Pancreas (tissue), 10 donors: ENCODE measurements around the gene GSTCD. TPM values are rescaled to one million over a fixed set of nuclear protein-coding genes. Genes with fewer than 3 reads are reported as not detected.

Experiments used
- ATAC-seq, 4 donors: fragments of 200-7000 bp; cut with Tn5 transposase; one replicate each; pipeline versions ENCODE4 v1.8.0 to v1.9.1; 2020; ENCODE audit warnings: mild to moderate bottlenecking in 4 of 4, moderate library complexity in 4 of 4
- DNase-seq, 6 donors: peaks; one replicate each; pipeline ENCODE4 v3.0.0-alpha.2; 2020
- FAIRE-seq: peaks from 2 replicates; lab custom pipeline; 2012; peaks lifted over from hg19 to GRCh38; lab: Jason Lieb, UNC
- H3K27ac ChIP-seq, 4 donors: fragments of 200-600 bp; sonication (generic); 1 replicate in 3 of 4; 2 replicates in 1 of 4; pipeline versions ENCODE4 v1.5.0 to v1.8.0; 2020
- H3K27me3 ChIP-seq, 4 donors: fragments of 200-600 bp; one replicate each; pipeline ENCODE4 v1.8.0; 2021
- H3K36me3 ChIP-seq, 3 donors: fragments of 200-600 bp; sonication (generic) in 1 of 3; one replicate each; pipeline versions ENCODE4 v1.5.0 to v1.8.0; 2020 to 2021
- H3K4me1 ChIP-seq, 3 donors: fragments of 200-600 bp; one replicate each; pipeline ENCODE4 v1.8.0; 2021
- H3K4me3 ChIP-seq, 4 donors: fragments of 200-600 bp; sonication (generic) in 2 of 4; one replicate each; pipeline versions ENCODE4 v1.5.0 to v1.8.0; 2020 to 2021
- H3K9me3 ChIP-seq, 4 donors: fragments of 200-600 bp; one replicate each; pipeline ENCODE4 v1.8.0; 2021
- CTCF ChIP-seq, 4 donors: fragments of 200-600 bp; sonication (generic) in 3 of 4; IDR thresholded peaks; one replicate each; pipeline versions ENCODE4 v1.5.0 to v1.8.0; 2021; ENCODE audit warnings: antibody characterized with exemption in 4 of 4
- WGBS, 2 donors: extraction: QIAGEN DNeasy Blood & Tissue Kit; methylation state at CpG; one replicate each; pipeline ENCODE4 v1.1.7; 2013; 5-methylcytosine and 5-hydroxymethylcytosine counted together
- intact Hi-C, 3 donors: fragments of 100-400 bp; cut with DNase I; formaldehyde crosslinking; loops; one replicate each; pipeline versions ENCODE4 v1.11.1 to v1.14.2; 2022
- polyA plus RNA-seq, 2 donors: library from polyadenylated mRNA; stranded (reverse); fragments of 200-250 nt; gene quantifications; one replicate each; pipeline ENCODE4 v1.2.3, GENCODE V29; 2013
- total RNA-seq, 6 donors: library from RNA; stranded (reverse); fragmentation: NEBNext Ultra II Directional in 4 of 6; extraction: Animal tissue kit (Norgen Biotek cat#: 25700) in 4 of 6; gene quantifications; one replicate each; pipeline versions ENCODE4 v1.2.1 to v1.2.4, GENCODE V29; 2021 to 2023
- donor health status: healthy with polysubstance abuse.
- donor health status: DM: no; HTN: no; CAD: no; lungs with moderate emphysema.
- donor health status: DM: no; HTN: no; CAD: no.
- donor health status: control.
- donor health status: control.
- donor health status: Bipolar disorder and iron deficiency.
- donor health status: DM: yes; HTN: yes; CAD: no.
- donor health status: DM: no; HTN: no; CAD: no.
- donor health status: DM: no; HTN: no; CAD: no.
- donor health status: DM: yes; HTN: yes; CAD: no.

GSTCD gene
- total and polyA plus RNA-seq, 8 donors = 1.3 to 5.7 (median 2.8) TPM

GRCh38 chr4:105741548-105741947 is 33.0 kb downstream of the GSTCD start:
- no peak overlapping the region for H3K27ac ChIP-seq
- no peaks in the 10 kb centered on the region for H3K9me3 ChIP-seq
- H3K4me1 ChIP-seq = no peaks in the 10 kb centered on the region
- ATAC-seq (no peak), DNase-seq (no peak), FAIRE-seq (no peak)
- intact Hi-C loops = no loop called here
- no peaks in the 10 kb centered on the region for H3K27me3 ChIP-seq
- 54 to 60% methylated on average over 2 of the region's 2 CpGs for WGBS, 2 donors
- H3K4me3 ChIP-seq = no peak overlapping the region
- no peaks in the 10 kb centered on the region for H3K36me3 ChIP-seq
- no peak for TF ChIP-seq CTCF (IDR thresholded peaks at IDR 0.05)

- 96 to 97% methylated on average over 3 of the region's 3 CpGs for WGBS, 2 donors
- no peak for ATAC-seq
- intact Hi-C loops = no loop called here
- H3K36me3 ChIP-seq = no peaks in the 10 kb centered on the region
- no peaks in the 10 kb centered on the region for H3K27me3 ChIP-seq
- FAIRE-seq = no peak
- H3K9me3 ChIP-seq = no peaks in the 10 kb centered on the region
- DNase-seq = no peak
- H3K4me1 ChIP-seq = no peaks in the 10 kb centered on the region
- H3K27ac ChIP-seq = no peak overlapping the region
- no peak overlapping the region for H3K4me3 ChIP-seq
- TF ChIP-seq CTCF (IDR thresholded peaks at IDR 0.05) = no peak
Measured at GRCh38 chr4:105748222-105748621, 39.6 kb downstream of the GSTCD start.

- WGBS, 2 donors = 49 to 70% methylated on average over 2 of the region's 2 CpGs
Measured at GRCh38 chr4:105751718-105752299, 43.2 kb downstream of the GSTCD start.

GRCh38 chr4:105753361-105753760 is 44.8 kb downstream of the GSTCD start:
- intact Hi-C loops = no loop called here
- no peaks in the 10 kb centered on the region for H3K36me3 ChIP-seq
- 87 to 96% methylated on average over 1 of the region's 1 CpG for WGBS, 2 donors
- FAIRE-seq (no peak), ATAC-seq (no peak), DNase-seq (no peak)
- no peak overlapping the region for H3K4me3 ChIP-seq
- H3K9me3 ChIP-seq = no peaks in the 10 kb centered on the region
- H3K27ac ChIP-seq = no peak overlapping the region
- H3K27me3 ChIP-seq = no peaks in the 10 kb centered on the region
- no peak for TF ChIP-seq CTCF (IDR thresholded peaks at IDR 0.05)
- H3K4me1 ChIP-seq = no peaks in the 10 kb centered on the region

More at GRCh38 chr4:105751718-105752299, 43.2 kb downstream of the GSTCD start:
- intact Hi-C loops = no loop called here
- H3K27ac ChIP-seq = no peak overlapping the region
- no peaks in the 10 kb centered on the region for H3K4me1 ChIP-seq
- DNase-seq (no peak), ATAC-seq (no peak), FAIRE-seq (no peak)
- no peaks in the 10 kb centered on the region for H3K9me3 ChIP-seq
- H3K36me3 ChIP-seq = no peaks in the 10 kb centered on the region
- no peak for TF ChIP-seq CTCF (IDR thresholded peaks at IDR 0.05)
- no peak overlapping the region for H3K4me3 ChIP-seq
- H3K27me3 ChIP-seq = no peaks in the 10 kb centered on the region

GRCh38 chr4:105755375-105755774 is 46.8 kb downstream of the GSTCD start:
- no peak for TF ChIP-seq CTCF (IDR thresholded peaks at IDR 0.05)
- H3K27me3 ChIP-seq = no peaks in the 10 kb centered on the region
- DNase-seq (no peak), ATAC-seq (no peak), FAIRE-seq (no peak)
- intact Hi-C loops = no loop called here
- no peak overlapping the region for H3K4me3 ChIP-seq
- H3K36me3 ChIP-seq = no peaks in the 10 kb centered on the region
- no peaks in the 10 kb centered on the region for H3K9me3 ChIP-seq
- no peak overlapping the region for H3K27ac ChIP-seq
- no peaks in the 10 kb centered on the region for H3K4me1 ChIP-seq
